GM18951 (cell line): ENCODE measurements around the gene KCNH8.

Experiments
- POLR2A ChIP-seq: IDR thresholded peaks from 4 replicates; pipeline ENCODE4 v1.6.1; 2011; ENCODE audit warnings: mild to moderate bottlenecking; ENCODE audit not compliant: insufficient read length, insufficient read depth; ENCODE audit errors: extremely low read depth
- in situ Hi-C: fragments of 300-500 bp; cut with MboI; formaldehyde crosslinking; loops from one replicate; pipeline ENCODE4 v1.12.0; 2022; ENCODE audit warnings: low sequenced_read_pairs, mixed read lengths, inconsistent platforms; ENCODE audit not compliant: unreplicated experiment

Gene KCNH8

GRCh38 chr3:19148768-19149091, 420 bp downstream of the KCNH8 start:
- TF ChIP-seq POLR2A, result no peak
- in situ Hi-C loops, result no loop called here

GRCh38 chr3:19149368-19149767, 1.1 kb downstream of the KCNH8 start:
- no peak for TF ChIP-seq POLR2A
- in situ Hi-C loops, result no loop called here

- in situ Hi-C loops, result loop anchor here (10.0 kb wide), 1 partner anchor 704 kb away; no protein-coding TSS in a partner anchor
- no peak for TF ChIP-seq POLR2A
These were observed 2.9 kb downstream of the KCNH8 start for GRCh38 chr3:19151171-19151570.

GRCh38 chr3:19154693-19155250, 6.5 kb downstream of the KCNH8 start:
- in situ Hi-C loops, result loop anchor here (10.0 kb wide), 1 partner anchor 700 kb away; no protein-coding TSS in a partner anchor
- no peak for TF ChIP-seq POLR2A

GRCh38 chr3:19155375-19155774, 7.1 kb downstream of the KCNH8 start:
- in situ Hi-C loops, result loop anchor here (10.0 kb wide), 1 partner anchor 699 kb away; no protein-coding TSS in a partner anchor
- TF ChIP-seq POLR2A, result no peak

GRCh38 chr3:19159966-19160635, 11.8 kb downstream of the KCNH8 start:
- in situ Hi-C loops, result loop anchor here (10.0 kb wide), 1 partner anchor 695 kb away; no protein-coding TSS in a partner anchor
- no peak for TF ChIP-seq POLR2A

GRCh38 chr3:19165654-19166053, 17.3 kb downstream of the KCNH8 start:
- in situ Hi-C loops, result no loop called here
- no peak for TF ChIP-seq POLR2A

GRCh38 chr3:19171794-19172193, 23.5 kb downstream of the KCNH8 start:
- no peak for TF ChIP-seq POLR2A
- in situ Hi-C loops, result no loop called here

GRCh38 chr3:19173945-19174344, 25.6 kb downstream of the KCNH8 start:
- in situ Hi-C loops, result no loop called here
- no peak for TF ChIP-seq POLR2A

GRCh38 chr3:19183584-19183983, 35.3 kb downstream of the KCNH8 start:
- no peak for TF ChIP-seq POLR2A
- in situ Hi-C loops, result no loop called here

- TF ChIP-seq POLR2A, result no peak
- in situ Hi-C loops, result no loop called here
These were observed 41.8 kb downstream of the KCNH8 start for GRCh38 chr3:19190126-19190525.

GRCh38 chr3:19190602-19191001, 42.3 kb downstream of the KCNH8 start:
- TF ChIP-seq POLR2A, result no peak
- in situ Hi-C loops, result no loop called here

GRCh38 chr3:19199131-19199530, 50.8 kb downstream of the KCNH8 start:
- TF ChIP-seq POLR2A, result no peak
- in situ Hi-C loops, result no loop called here

- no peak for TF ChIP-seq POLR2A
- in situ Hi-C loops, result no loop called here
These were observed 54.0 kb downstream of the KCNH8 start for GRCh38 chr3:19202303-19202702.

GRCh38 chr3:19202754-19203153, 54.4 kb downstream of the KCNH8 start:
- no peak for TF ChIP-seq POLR2A
- in situ Hi-C loops, result no loop called here

- TF ChIP-seq POLR2A, result no peak
- in situ Hi-C loops, result no loop called here
These were observed 58.2 kb downstream of the KCNH8 start for GRCh38 chr3:19206540-19206939.
